Measurements from ENCODE around the gene CEP55. TPM values are rescaled to one million over a fixed set of nuclear protein-coding genes. Genes with fewer than 3 reads are reported as not detected.

CEP55 gene
- polyA plus RNA-seq, 4 donors: 0.27 to 21.7 (median 3.2) TPM

GRCh38 chr10:93505075-93505474, 8.7 kb downstream of the CEP55 start:
- Histone ChIP-seq H3K27me3 (ENCODE audit: control insufficient read depth in 3 of 3, insufficient read depth in 3 of 3, low read length in 3 of 3) (no peaks in the 10 kb centered on the region), H3K27ac (ENCODE audit: low read depth in 1 of 3, low read length in 2 of 3) (no peak overlapping the region), H3K36me3 (ENCODE audit: control insufficient read depth in 3 of 3, insufficient read depth in 2 of 3, low read depth in 1 of 3, low read length in 3 of 3) (peaks cover 0 to 2% (median 0%) of the 10 kb centered on the region in 3 donors), H3K4me3 (ENCODE audit: low read depth in 1 of 3, low read length in 3 of 3) (no peak overlapping the region), H3K9me3 (ENCODE audit: control insufficient read depth in 2 of 2, insufficient read depth in 1 of 2, low read depth in 1 of 2, low read length in 1 of 2) (no peaks in the 10 kb centered on the region), H3K4me1 (ENCODE audit: control insufficient read depth in 3 of 3, insufficient read depth in 2 of 3, low read depth in 1 of 3, low read length in 2 of 3) (no peaks in the 10 kb centered on the region)
- WGBS, 3 donors: 94 to 100% (median 100%) methylated on average over 2 of the region's 2 CpGs
- DNase-seq (no peak), FAIRE-seq (no peak)

- FAIRE-seq: no peak
- WGBS, 3 donors: 85 to 92% (median 89%) methylated on average over 8 of the region's 8 CpGs
- Histone ChIP-seq H3K36me3 (ENCODE audit: control insufficient read depth in 3 of 3, insufficient read depth in 2 of 3, low read depth in 1 of 3, low read length in 3 of 3) (peaks cover 0 to 2% (median 0%) of the 10 kb centered on the region in 3 donors), H3K4me1 (ENCODE audit: control insufficient read depth in 3 of 3, insufficient read depth in 2 of 3, low read depth in 1 of 3, low read length in 2 of 3) (no peaks in the 10 kb centered on the region), H3K9me3 (ENCODE audit: control insufficient read depth in 2 of 2, insufficient read depth in 1 of 2, low read depth in 1 of 2, low read length in 1 of 2) (no peaks in the 10 kb centered on the region), H3K27ac (ENCODE audit: low read depth in 1 of 3, low read length in 2 of 3) (no peak overlapping the region), H3K27me3 (ENCODE audit: control insufficient read depth in 3 of 3, insufficient read depth in 3 of 3, low read length in 3 of 3) (no peaks in the 10 kb centered on the region), H3K4me3 (ENCODE audit: low read depth in 1 of 3, low read length in 3 of 3) (no peak overlapping the region)
- no peak for DNase-seq
These were observed 13.4 kb downstream of the CEP55 start for GRCh38 chr10:93509816-93510215.

- FAIRE-seq (no peak), DNase-seq (no peak)
- H3K36me3 ChIP-seq (ENCODE audit: control insufficient read depth in 3 of 3, insufficient read depth in 2 of 3, low read depth in 1 of 3, low read length in 3 of 3): no peaks in the 10 kb centered on the region
- H3K4me1 ChIP-seq (ENCODE audit: control insufficient read depth in 3 of 3, insufficient read depth in 2 of 3, low read depth in 1 of 3, low read length in 2 of 3): no peaks in the 10 kb centered on the region
- H3K4me3 ChIP-seq (ENCODE audit: low read depth in 1 of 3, low read length in 3 of 3): no peak overlapping the region
- H3K9me3 ChIP-seq (ENCODE audit: control insufficient read depth in 2 of 2, insufficient read depth in 1 of 2, low read depth in 1 of 2, low read length in 1 of 2): no peaks in the 10 kb centered on the region
- 97 to 98% (median 98%) methylated on average over 1 of the region's 1 CpG for WGBS, 3 donors
- H3K27me3 ChIP-seq (ENCODE audit: control insufficient read depth in 3 of 3, insufficient read depth in 3 of 3, low read length in 3 of 3): no peaks in the 10 kb centered on the region
- no peak overlapping the region for H3K27ac ChIP-seq (ENCODE audit: low read depth in 1 of 3, low read length in 2 of 3)
These were observed 16.2 kb downstream of the CEP55 start for GRCh38 chr10:93512565-93512964.

GRCh38 chr10:93513091-93513490, 16.7 kb downstream of the CEP55 start:
- H3K27ac ChIP-seq (ENCODE audit: low read depth in 1 of 3, low read length in 2 of 3): no peak overlapping the region
- H3K27me3 ChIP-seq (ENCODE audit: control insufficient read depth in 3 of 3, insufficient read depth in 3 of 3, low read length in 3 of 3): no peaks in the 10 kb centered on the region
- H3K4me1 ChIP-seq (ENCODE audit: control insufficient read depth in 3 of 3, insufficient read depth in 2 of 3, low read depth in 1 of 3, low read length in 2 of 3): no peaks in the 10 kb centered on the region
- WGBS, 3 donors: 10 to 93% (median 87%) methylated on average over 1 of the region's 1 CpG
- FAIRE-seq: no peak
- H3K4me3 ChIP-seq (ENCODE audit: low read depth in 1 of 3, low read length in 3 of 3): no peak overlapping the region
- DNase-seq: no peak
- no peaks in the 10 kb centered on the region for H3K9me3 ChIP-seq (ENCODE audit: control insufficient read depth in 2 of 2, insufficient read depth in 1 of 2, low read depth in 1 of 2, low read length in 1 of 2)
- no peaks in the 10 kb centered on the region for H3K36me3 ChIP-seq (ENCODE audit: control insufficient read depth in 3 of 3, insufficient read depth in 2 of 3, low read depth in 1 of 3, low read length in 3 of 3)

- Histone ChIP-seq H3K27ac (ENCODE audit: low read depth in 1 of 3, low read length in 2 of 3) (no peak overlapping the region), H3K9me3 (ENCODE audit: control insufficient read depth in 2 of 2, insufficient read depth in 1 of 2, low read depth in 1 of 2, low read length in 1 of 2) (no peaks in the 10 kb centered on the region), H3K4me3 (ENCODE audit: low read depth in 1 of 3, low read length in 3 of 3) (no peak overlapping the region), H3K27me3 (ENCODE audit: control insufficient read depth in 3 of 3, insufficient read depth in 3 of 3, low read length in 3 of 3) (no peaks in the 10 kb centered on the region), H3K36me3 (ENCODE audit: control insufficient read depth in 3 of 3, insufficient read depth in 2 of 3, low read depth in 1 of 3, low read length in 3 of 3) (peaks cover 0 to 4% (median 0%) of the 10 kb centered on the region in 3 donors), H3K4me1 (ENCODE audit: control insufficient read depth in 3 of 3, insufficient read depth in 2 of 3, low read depth in 1 of 3, low read length in 2 of 3) (no peaks in the 10 kb centered on the region)
- 88 to 91% (median 89%) methylated on average over 4 of the region's 4 CpGs for WGBS, 3 donors
- DNase-seq (no peak), FAIRE-seq (no peak)
These were observed 18.1 kb downstream of the CEP55 start for GRCh38 chr10:93514521-93514920.

- FAIRE-seq (no peak), DNase-seq (no peak)
- WGBS, 3 donors: 72 to 85% (median 83%) methylated on average over 8 of the region's 8 CpGs
- no peaks in the 10 kb centered on the region for H3K27me3 ChIP-seq (ENCODE audit: control insufficient read depth in 3 of 3, insufficient read depth in 3 of 3, low read length in 3 of 3)
- H3K36me3 ChIP-seq (ENCODE audit: control insufficient read depth in 3 of 3, insufficient read depth in 2 of 3, low read depth in 1 of 3, low read length in 3 of 3): peaks cover 0 to 8% (median 0%) of the 10 kb centered on the region in 3 donors
- H3K9me3 ChIP-seq (ENCODE audit: control insufficient read depth in 2 of 2, insufficient read depth in 1 of 2, low read depth in 1 of 2, low read length in 1 of 2): no peaks in the 10 kb centered on the region
- no peaks in the 10 kb centered on the region for H3K4me1 ChIP-seq (ENCODE audit: control insufficient read depth in 3 of 3, insufficient read depth in 2 of 3, low read depth in 1 of 3, low read length in 2 of 3)
- H3K27ac ChIP-seq (ENCODE audit: low read depth in 1 of 3, low read length in 2 of 3): no peak overlapping the region
- H3K4me3 ChIP-seq (ENCODE audit: low read depth in 1 of 3, low read length in 3 of 3): no peak overlapping the region
These were observed 18.9 kb downstream of the CEP55 start for GRCh38 chr10:93515071-93516005.

GRCh38 chr10:93516006-93516380, 19.6 kb downstream of the CEP55 start:
- Histone ChIP-seq H3K4me3 (ENCODE audit: low read depth in 1 of 3, low read length in 3 of 3) (no peak overlapping the region), H3K4me1 (ENCODE audit: control insufficient read depth in 3 of 3, insufficient read depth in 2 of 3, low read depth in 1 of 3, low read length in 2 of 3) (no peaks in the 10 kb centered on the region), H3K27me3 (ENCODE audit: control insufficient read depth in 3 of 3, insufficient read depth in 3 of 3, low read length in 3 of 3) (no peaks in the 10 kb centered on the region), H3K36me3 (ENCODE audit: control insufficient read depth in 3 of 3, insufficient read depth in 2 of 3, low read depth in 1 of 3, low read length in 3 of 3) (peaks cover 0 to 10% (median 0%) of the 10 kb centered on the region in 3 donors), H3K9me3 (ENCODE audit: control insufficient read depth in 2 of 2, insufficient read depth in 1 of 2, low read depth in 1 of 2, low read length in 1 of 2) (peaks cover 0 to 2% of the 10 kb centered on the region in 2 donors), H3K27ac (ENCODE audit: low read depth in 1 of 3, low read length in 2 of 3) (no peak overlapping the region)
- no peak for FAIRE-seq
- no peak for DNase-seq
- WGBS, 3 donors: 90 to 94% (median 92%) methylated on average over 1 of the region's 1 CpG

- WGBS, 3 donors: 98% methylated on average over 4 of the region's 4 CpGs
- H3K27me3 ChIP-seq (ENCODE audit: control insufficient read depth in 3 of 3, insufficient read depth in 3 of 3, low read length in 3 of 3): no peaks in the 10 kb centered on the region
- H3K4me1 ChIP-seq (ENCODE audit: control insufficient read depth in 3 of 3, insufficient read depth in 2 of 3, low read depth in 1 of 3, low read length in 2 of 3): no peaks in the 10 kb centered on the region
- peaks cover 0 to 8% of the 10 kb centered on the region in 2 donors for H3K9me3 ChIP-seq (ENCODE audit: control insufficient read depth in 2 of 2, insufficient read depth in 1 of 2, low read depth in 1 of 2, low read length in 1 of 2)
- FAIRE-seq (no peak), DNase-seq (no peak)
- H3K36me3 ChIP-seq (ENCODE audit: control insufficient read depth in 3 of 3, insufficient read depth in 2 of 3, low read depth in 1 of 3, low read length in 3 of 3): peaks cover 0 to 13% (median 0%) of the 10 kb centered on the region in 3 donors
- no peak overlapping the region for H3K27ac ChIP-seq (ENCODE audit: low read depth in 1 of 3, low read length in 2 of 3)
- no peak overlapping the region for H3K4me3 ChIP-seq (ENCODE audit: low read depth in 1 of 3, low read length in 3 of 3)
These were observed 22.1 kb downstream of the CEP55 start for GRCh38 chr10:93518531-93518930.
